ENCODE measurements around the gene APBB2.
"Not testable (repeated sequence)": the region's sequence is repeated elsewhere in the genome, so short reads cannot be mapped to it uniquely, and the experiment has no call there.

APBB2 gene

GRCh38 chr4:41012293-41012692 lies 202.0 kb downstream of the APBB2 start:
- no peak for DNase-seq

DNA sequence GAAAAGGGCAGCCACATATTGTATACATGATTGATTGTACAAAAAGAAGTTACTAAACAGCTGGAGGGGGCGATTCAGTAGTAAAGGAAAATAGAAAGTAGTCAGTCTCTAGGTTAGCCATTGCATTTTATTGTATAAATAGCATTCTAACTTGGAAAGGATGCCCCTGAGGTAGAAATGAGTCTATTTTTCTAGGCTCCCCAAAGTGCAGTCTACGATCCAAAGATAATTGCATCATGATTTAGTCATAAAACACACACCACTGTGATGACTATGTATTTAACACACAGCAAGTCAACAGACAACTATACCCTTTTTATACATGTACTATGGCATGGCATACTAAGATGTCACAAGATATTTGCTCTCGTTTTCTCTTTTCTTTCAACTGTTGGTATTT lies 204.9 kb downstream of the APBB2 start:
- no peak for DNase-seq

GRCh38 chr4:41006141-41006540 lies 208.2 kb downstream of the APBB2 start:
- DNase-seq = no peak

GRCh38 chr4:41002309-41002708 lies 212.0 kb downstream of the APBB2 start:
- DNase-seq = no peak

- no peak for DNase-seq
These were observed 214.0 kb downstream of the APBB2 start for GRCh38 chr4:41000356-41000755.

DNA sequence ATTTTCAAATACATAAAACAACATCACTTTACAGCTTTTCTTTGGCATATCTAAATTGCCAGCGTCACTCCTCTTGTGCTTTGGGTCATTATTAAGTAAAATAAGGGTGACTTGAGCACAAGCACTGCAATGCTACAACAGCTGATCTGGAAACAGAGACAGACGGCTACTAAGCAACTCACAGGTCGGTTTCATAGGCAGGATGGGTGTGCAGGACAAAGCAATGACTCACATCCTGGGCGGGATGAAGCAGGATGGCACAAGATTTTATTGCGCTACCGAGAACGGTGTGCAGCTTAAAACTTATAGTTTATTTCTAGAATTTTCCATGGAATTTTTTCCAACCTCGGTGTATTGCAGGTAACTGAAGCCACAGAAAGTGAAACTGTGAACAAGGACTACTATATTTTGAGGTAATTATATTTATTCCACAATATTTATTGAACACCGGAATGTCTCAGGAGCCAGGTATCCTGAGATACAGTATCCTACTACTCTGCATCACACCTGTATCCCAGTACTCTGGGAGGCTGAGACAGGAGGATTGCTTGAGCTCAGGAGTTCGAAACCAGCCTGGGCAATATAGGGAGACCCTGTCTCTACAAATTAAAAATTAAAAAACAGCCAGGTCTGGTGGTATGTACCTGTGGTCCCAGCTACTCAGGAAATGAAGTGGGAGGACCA lies 215.5 kb downstream of the APBB2 start:
- no peak for DNase-seq

DNA sequence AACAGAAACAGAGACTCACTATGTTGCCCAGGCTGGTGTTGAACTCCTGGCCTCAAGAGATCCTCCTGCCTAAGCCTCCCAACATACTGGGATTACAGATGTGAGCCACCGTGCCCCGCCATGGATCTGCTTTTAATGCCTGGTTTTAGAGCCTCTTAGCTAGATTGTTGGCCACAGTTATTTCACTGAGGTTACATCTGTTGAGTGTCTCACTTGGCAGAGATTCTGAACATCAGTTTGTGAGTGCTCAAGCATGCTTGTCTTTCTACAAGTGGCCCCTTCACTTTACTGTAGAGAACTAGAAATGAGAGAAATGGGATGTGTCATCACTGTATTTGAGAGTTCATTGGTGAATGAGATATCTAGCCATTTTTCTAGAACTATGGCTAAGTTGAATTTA lies 218.5 kb downstream of the APBB2 start:
- DNase-seq = no peak

DNA sequence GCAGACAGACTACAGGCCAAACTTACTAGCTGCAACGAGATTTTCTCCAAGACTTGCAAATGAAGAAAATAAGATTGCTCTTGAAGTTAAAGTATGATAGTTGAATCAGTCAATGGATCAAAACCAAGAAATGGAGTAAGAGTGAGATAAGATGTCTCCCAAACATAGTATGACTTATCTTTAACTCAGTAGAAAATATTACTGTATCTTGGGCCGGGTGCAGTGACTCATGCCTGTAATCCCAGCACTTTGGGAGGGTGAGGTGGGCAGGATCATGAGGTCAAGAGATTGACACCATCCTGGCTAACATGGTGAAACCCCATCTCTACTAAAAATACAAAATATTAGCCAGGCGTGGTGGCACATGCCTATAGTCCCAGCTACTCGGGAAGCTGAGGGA lies 220.0 kb downstream of the APBB2 start:
- DNase-seq = not testable (repeated sequence)

GRCh38 chr4:40993296-40993693 lies 221.0 kb downstream of the APBB2 start:
- DNase-seq = not testable (repeated sequence)

DNA sequence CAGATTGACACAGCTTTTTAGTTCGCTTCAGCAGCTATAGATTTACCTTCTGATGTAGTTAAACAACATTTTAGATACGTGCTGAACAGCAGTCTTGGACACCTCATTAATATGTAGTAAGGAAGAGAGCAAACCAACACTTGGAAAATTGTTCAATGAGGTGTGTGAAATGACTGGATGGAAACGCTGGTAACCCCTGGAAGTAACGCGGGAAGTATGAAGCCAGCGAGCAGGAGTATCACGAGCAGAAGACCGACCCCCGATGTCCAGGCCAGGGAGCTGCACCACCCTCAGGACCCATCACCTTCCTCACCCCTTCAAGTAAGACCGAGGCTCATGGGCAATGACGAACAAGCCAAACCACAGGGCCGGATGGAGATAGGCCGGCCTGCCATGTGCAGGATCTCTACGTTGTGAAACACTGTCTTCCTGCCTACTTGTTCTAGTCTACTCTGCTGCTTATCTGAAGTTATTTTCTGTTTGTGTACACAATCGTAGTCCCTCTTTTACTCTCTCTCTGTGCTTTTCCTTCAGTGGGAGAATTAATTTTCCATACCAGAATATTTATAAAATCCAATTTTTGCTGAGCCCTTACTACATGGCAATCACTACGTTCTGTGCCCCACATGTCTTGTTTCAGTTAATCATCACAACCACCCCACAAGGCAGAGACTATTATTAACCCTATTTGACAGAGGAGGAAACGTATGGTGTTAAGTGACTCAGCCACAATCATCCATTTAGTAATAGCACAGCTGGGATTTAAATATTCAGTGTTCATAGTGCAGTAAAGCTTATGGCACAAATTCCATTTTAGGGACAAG lies 221.7 kb downstream of the APBB2 start:
- DNase-seq = peak in 1 of 5 experiments; percentile 27

- DNase-seq = no peak
These were observed 222.4 kb downstream of the APBB2 start for GRCh38 chr4:40991908-40992307.

- DNase-seq = no peak
These were observed 223.5 kb downstream of the APBB2 start for GRCh38 chr4:40990899-40991265.

GRCh38 chr4:40990236-40990898 lies 224.0 kb downstream of the APBB2 start:
- peak in 1 of 5 experiments; percentile 30 for DNase-seq

DNA sequence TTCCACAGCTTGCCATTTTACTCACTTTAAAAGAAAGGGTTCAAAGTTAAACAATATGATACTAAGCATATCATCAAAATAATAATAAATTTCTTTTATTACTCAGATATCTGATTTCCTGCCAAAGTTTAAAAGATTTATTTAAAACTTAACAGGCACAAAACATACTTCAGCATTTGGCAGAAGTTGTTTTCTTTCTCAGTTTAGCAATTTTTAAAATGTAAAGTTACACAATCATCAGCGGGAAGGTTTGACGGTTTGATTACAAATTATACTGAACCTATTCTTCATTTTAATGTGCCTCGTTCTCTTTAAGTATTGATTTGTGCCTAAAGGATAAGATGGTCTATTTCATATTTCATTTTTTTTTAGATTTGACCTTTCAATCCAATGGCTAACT lies 227.2 kb downstream of the APBB2 start:
- DNase-seq = no peak

DNA sequence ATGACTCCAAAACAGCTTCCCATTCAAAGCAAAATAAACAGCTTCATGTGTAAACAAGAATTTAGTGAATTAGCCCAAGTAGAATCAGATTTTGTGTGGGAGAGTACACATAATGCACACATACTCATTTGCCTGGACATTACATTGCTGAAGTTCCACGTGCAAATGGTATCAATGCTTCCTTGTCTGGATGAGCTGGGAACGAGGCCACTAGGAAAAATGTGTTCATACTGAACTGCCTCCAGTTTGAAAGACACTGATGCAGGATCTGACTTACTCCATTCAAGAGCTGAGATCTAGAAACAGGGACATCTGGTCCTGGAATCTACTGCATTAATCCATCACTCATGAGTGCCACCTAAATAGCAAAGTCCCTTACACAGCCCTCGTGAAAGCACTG lies 228.0 kb downstream of the APBB2 start:
- DNase-seq = no peak

GRCh38 chr4:40984051-40984450 lies 230.3 kb downstream of the APBB2 start:
- DNase-seq = no peak

GRCh38 chr4:40980318-40980883 lies 233.9 kb downstream of the APBB2 start:
- DNase-seq = no peak

DNA sequence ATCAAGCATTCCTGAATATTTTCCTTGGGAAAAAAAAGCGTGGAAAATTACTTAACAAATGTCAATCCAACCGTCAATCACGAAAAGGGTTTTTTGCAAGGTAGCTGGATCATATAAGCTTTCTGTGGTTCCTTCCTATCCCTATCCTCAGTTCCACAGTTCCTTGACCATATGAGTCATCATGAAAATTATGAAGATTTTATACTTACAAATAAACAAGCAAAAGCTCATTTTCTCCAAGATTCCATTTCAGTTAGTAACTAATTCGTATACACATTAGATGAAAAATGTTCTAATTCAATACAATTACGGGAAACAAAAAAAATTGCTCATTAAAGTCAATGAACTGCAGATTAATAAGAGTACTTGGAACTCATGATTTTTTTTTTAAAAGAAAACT lies 235.8 kb downstream of the APBB2 start:
- no peak for DNase-seq

DNA sequence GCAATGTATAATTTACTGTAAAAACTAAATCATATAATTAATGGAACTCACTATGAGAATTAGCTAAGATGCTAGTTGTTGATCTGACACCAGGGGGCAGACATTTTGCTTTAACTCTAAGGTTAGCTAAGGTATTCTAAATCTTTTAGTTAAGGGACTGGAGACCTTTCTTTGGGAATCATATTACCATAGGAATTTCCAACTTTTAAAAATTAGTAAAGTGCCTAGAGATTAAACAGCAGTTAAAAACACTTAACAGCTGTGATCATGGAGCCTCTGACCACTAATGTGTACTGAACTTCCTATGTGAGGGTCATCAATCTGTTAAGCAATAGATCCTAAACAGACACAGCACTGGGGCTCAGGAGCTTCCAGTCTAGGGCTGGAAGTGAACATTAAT lies 238.0 kb downstream of the APBB2 start:
- DNase-seq = peak in 1 of 5 experiments; percentile 24

DNA sequence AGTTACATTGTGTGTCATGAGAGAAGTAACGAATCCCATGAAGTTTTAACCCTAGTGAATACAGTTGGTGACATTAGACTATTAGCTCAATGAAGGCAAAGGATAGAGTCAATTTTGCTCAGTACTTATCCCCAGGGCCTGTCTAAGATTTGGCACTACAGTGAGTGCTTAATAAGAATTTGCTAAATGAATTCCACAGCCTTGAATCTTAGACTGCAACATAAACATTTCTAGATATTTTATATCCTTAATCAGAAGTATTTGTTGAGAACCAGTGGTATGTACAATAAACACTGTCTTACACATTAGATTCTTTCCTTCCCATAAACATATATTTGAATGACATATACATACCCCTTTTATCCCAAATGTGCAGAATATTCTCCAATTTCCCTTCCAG lies 241.6 kb downstream of the APBB2 start:
- no peak for DNase-seq

DNA sequence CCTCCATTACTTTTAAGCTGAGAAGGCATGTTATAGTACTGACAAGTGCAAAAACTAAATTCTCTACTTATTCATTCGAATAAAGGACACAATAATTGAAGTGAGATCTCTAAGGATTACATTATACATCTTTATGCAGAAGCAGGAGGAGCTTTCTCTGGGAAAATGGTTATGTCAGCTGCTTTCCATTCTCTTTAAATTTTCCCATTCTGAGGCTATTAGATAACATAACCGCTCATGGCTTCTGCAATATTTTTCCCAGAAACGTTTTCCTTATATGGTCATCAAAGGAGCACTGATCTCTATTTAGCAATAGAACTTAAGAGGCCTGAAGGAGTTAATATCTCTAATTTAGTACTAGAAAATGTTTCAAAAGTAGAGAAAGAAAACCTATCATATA lies 243.0 kb downstream of the APBB2 start:
- no peak for DNase-seq

GRCh38 chr4:40969501-40969900 lies 244.8 kb downstream of the APBB2 start:
- DNase-seq = no peak

- no peak for DNase-seq
These were observed 246.8 kb downstream of the APBB2 start for GRCh38 chr4:40967550-40967949.

- no peak for DNase-seq
These were observed 248.3 kb downstream of the APBB2 start for GRCh38 chr4:40966091-40966490.
